ENCODE data around the gene S100A16. TPM values are rescaled to one million over a fixed set of nuclear protein-coding genes. Genes with fewer than 3 reads are reported as not detected.

The S100A16 gene
- total and polyA plus RNA-seq, 5 donors from 2014 or later: not detected

- peak overlapping the region in 1 of 3 donors; percentile 62 for H3K27ac Mint-ChIP-seq
These were observed 42.1 kb downstream of the S100A16 start for GRCh38 chr1:153570874-153571273.

GRCh38 chr1:153569465-153569864 is 43.5 kb downstream of the S100A16 start:
- Histone ChIP-seq H3K27me3 (ENCODE audit: control insufficient read depth, insufficient read depth, low read length) (no peaks in the 10 kb centered on the region), H3K4me1 (ENCODE audit: control insufficient read depth, insufficient read depth, low read length, poor library complexity, severe bottlenecking) (peaks cover 36% of the 10 kb centered on the region), H3K9me3 (ENCODE audit: control insufficient read depth in 2 of 2, low read length in 2 of 2) (no peaks in the 10 kb centered on the region), H3K4me3 (ENCODE audit: low read depth, low read length) (no peak overlapping the region), H3K27ac (ENCODE audit: insufficient read depth, low read length, poor library complexity, severe bottlenecking) (no peak overlapping the region), H3K36me3 (ENCODE audit: control insufficient read depth, insufficient read depth, low read length) (no peaks in the 10 kb centered on the region)
- H3K9me3 Mint-ChIP-seq: no peaks in the 10 kb centered on the region
- peaks cover 0 to 50% (median 31%) of the 10 kb centered on the region in 4 donors for H3K4me1 Mint-ChIP-seq
- no peaks in the 10 kb centered on the region for H3K36me3 Mint-ChIP-seq
- ATAC-seq (ENCODE audit: low read depth in 2 of 2) (no peak), DNase-seq (no peak)
- H3K27ac Mint-ChIP-seq: peak overlapping the region in 1 of 3 donors; percentile 36
- H3K4me3 Mint-ChIP-seq: no peak overlapping the region
- peaks cover 10% of the 10 kb centered on the region for H3K27me3 Mint-ChIP-seq

More at GRCh38 chr1:153570874-153571273, 42.1 kb downstream of the S100A16 start:
- no peak for DNase-seq
- Mint-ChIP-seq H3K27me3 (peaks cover 10% of the 10 kb centered on the region), H3K4me3 (no peak overlapping the region), H3K4me1 (peaks cover 0 to 42% (median 28%) of the 10 kb centered on the region in 4 donors), H3K9me3 (no peaks in the 10 kb centered on the region), H3K36me3 (no peaks in the 10 kb centered on the region)
- Histone ChIP-seq H3K9me3 (ENCODE audit: control insufficient read depth in 2 of 2, low read length in 2 of 2) (no peaks in the 10 kb centered on the region), H3K4me1 (ENCODE audit: control insufficient read depth, insufficient read depth, low read length, poor library complexity, severe bottlenecking) (peaks cover 30% of the 10 kb centered on the region), H3K36me3 (ENCODE audit: control insufficient read depth, insufficient read depth, low read length) (no peaks in the 10 kb centered on the region), H3K27ac (ENCODE audit: insufficient read depth, low read length, poor library complexity, severe bottlenecking) (no peak overlapping the region), H3K27me3 (ENCODE audit: control insufficient read depth, insufficient read depth, low read length) (peaks cover under 1% of the 10 kb centered on the region), H3K4me3 (ENCODE audit: low read depth, low read length) (no peak overlapping the region)
- ATAC-seq (ENCODE audit: low read depth in 2 of 2): no peak

- ATAC-seq (ENCODE audit: low read depth in 2 of 2): peak; percentile 15 to 23
- H3K27me3 Mint-ChIP-seq: peaks cover 10% of the 10 kb centered on the region
- no peaks in the 10 kb centered on the region for H3K9me3 ChIP-seq (ENCODE audit: control insufficient read depth in 2 of 2, low read length in 2 of 2)
- peak; percentile 72 to 83 (median 77) for DNase-seq
- H3K4me3 ChIP-seq (ENCODE audit: low read depth, low read length): peak overlapping the region; percentile 44
- no peaks in the 10 kb centered on the region for H3K36me3 ChIP-seq (ENCODE audit: control insufficient read depth, insufficient read depth, low read length)
- H3K9me3 Mint-ChIP-seq: no peaks in the 10 kb centered on the region
- H3K36me3 Mint-ChIP-seq: no peaks in the 10 kb centered on the region
- H3K27ac ChIP-seq (ENCODE audit: insufficient read depth, low read length, poor library complexity, severe bottlenecking): no peak overlapping the region
- H3K4me1 Mint-ChIP-seq: peaks cover 0 to 50% (median 32%) of the 10 kb centered on the region in 4 donors
- peak overlapping the region; percentile 15 to 95 (median 84) for H3K27ac Mint-ChIP-seq
- H3K4me3 Mint-ChIP-seq: peak overlapping the region; percentile 8 to 89 (median 60)
- H3K4me1 ChIP-seq (ENCODE audit: control insufficient read depth, insufficient read depth, low read length, poor library complexity, severe bottlenecking): peaks cover 36% of the 10 kb centered on the region
- H3K27me3 ChIP-seq (ENCODE audit: control insufficient read depth, insufficient read depth, low read length): no peaks in the 10 kb centered on the region
These were observed 44.4 kb downstream of the S100A16 start for GRCh38 chr1:153568367-153569099.

GRCh38 chr1:153567621-153568366 is 45.1 kb downstream of the S100A16 start:
- peak overlapping the region in 2 of 3 donors; percentile 67 to 95 for H3K27ac Mint-ChIP-seq
- peaks cover 10% of the 10 kb centered on the region for H3K27me3 Mint-ChIP-seq
- H3K4me1 ChIP-seq (ENCODE audit: control insufficient read depth, insufficient read depth, low read length, poor library complexity, severe bottlenecking): peaks cover 36% of the 10 kb centered on the region
- no peaks in the 10 kb centered on the region for H3K9me3 Mint-ChIP-seq
- peak overlapping the region in 3 of 4 donors; percentile 36 to 89 (median 43) for H3K4me3 Mint-ChIP-seq
- H3K36me3 ChIP-seq (ENCODE audit: control insufficient read depth, insufficient read depth, low read length): no peaks in the 10 kb centered on the region
- peak in 1 of 3 donors; percentile 36 for DNase-seq
- no peak overlapping the region for H3K27ac ChIP-seq (ENCODE audit: insufficient read depth, low read length, poor library complexity, severe bottlenecking)
- H3K27me3 ChIP-seq (ENCODE audit: control insufficient read depth, insufficient read depth, low read length): no peaks in the 10 kb centered on the region
- no peaks in the 10 kb centered on the region for H3K36me3 Mint-ChIP-seq
- ATAC-seq (ENCODE audit: low read depth in 2 of 2): no peak
- H3K4me3 ChIP-seq (ENCODE audit: low read depth, low read length): no peak overlapping the region
- H3K4me1 Mint-ChIP-seq: peaks cover 0 to 45% (median 31%) of the 10 kb centered on the region in 4 donors
- no peaks in the 10 kb centered on the region for H3K9me3 ChIP-seq (ENCODE audit: control insufficient read depth in 2 of 2, low read length in 2 of 2)

GRCh38 chr1:153566414-153567371 is 46.2 kb downstream of the S100A16 start:
- Histone ChIP-seq H3K4me3 (ENCODE audit: low read depth, low read length) (no peak overlapping the region), H3K27me3 (ENCODE audit: control insufficient read depth, insufficient read depth, low read length) (no peaks in the 10 kb centered on the region), H3K27ac (ENCODE audit: insufficient read depth, low read length, poor library complexity, severe bottlenecking) (peak overlapping the region; percentile 60), H3K4me1 (ENCODE audit: control insufficient read depth, insufficient read depth, low read length, poor library complexity, severe bottlenecking) (peaks cover 36% of the 10 kb centered on the region), H3K9me3 (ENCODE audit: control insufficient read depth in 2 of 2, low read length in 2 of 2) (no peaks in the 10 kb centered on the region), H3K36me3 (ENCODE audit: control insufficient read depth, insufficient read depth, low read length) (no peaks in the 10 kb centered on the region)
- H3K4me1 Mint-ChIP-seq: peaks cover 0 to 40% (median 30%) of the 10 kb centered on the region in 4 donors
- ATAC-seq (ENCODE audit: low read depth in 2 of 2) (peak; percentile 94 to 96), DNase-seq (peak; percentile 32 to 93 (median 68))
- peak overlapping the region in 3 of 4 donors; percentile 13 to 58 (median 41) for H3K4me3 Mint-ChIP-seq
- H3K9me3 Mint-ChIP-seq: no peaks in the 10 kb centered on the region
- H3K27me3 Mint-ChIP-seq: peaks cover 5% of the 10 kb centered on the region
- H3K27ac Mint-ChIP-seq: peak overlapping the region; percentile 71 to 95 (median 88)
- H3K36me3 Mint-ChIP-seq: no peaks in the 10 kb centered on the region

- ATAC-seq (ENCODE audit: low read depth in 2 of 2): peak; percentile 38 to 54
- Mint-ChIP-seq H3K27ac (peak within 1 kb of the TSS; percentile 89 to 98 (median 95)), H3K27me3 (peaks cover 5% of the 10 kb centered on the region), H3K4me3 (peak within 1 kb of the TSS in 3 of 4 donors; percentile 41 to 66 (median 49)), H3K9me3 (no peaks in the 10 kb centered on the region), H3K4me1 (peaks cover 0 to 40% (median 29%) of the 10 kb centered on the region in 4 donors), H3K36me3 (no peaks in the 10 kb centered on the region)
- H3K27me3 ChIP-seq (ENCODE audit: control insufficient read depth, insufficient read depth, low read length): no peaks in the 10 kb centered on the region
- H3K4me3 ChIP-seq (ENCODE audit: low read depth, low read length): no peak within 1 kb of the TSS
- H3K27ac ChIP-seq (ENCODE audit: insufficient read depth, low read length, poor library complexity, severe bottlenecking): peak within 1 kb of the TSS; percentile 60
- H3K9me3 ChIP-seq (ENCODE audit: control insufficient read depth in 2 of 2, low read length in 2 of 2): no peaks in the 10 kb centered on the region
- no peaks in the 10 kb centered on the region for H3K36me3 ChIP-seq (ENCODE audit: control insufficient read depth, insufficient read depth, low read length)
- peak in 1 of 3 donors; percentile 58 for DNase-seq
- H3K4me1 ChIP-seq (ENCODE audit: control insufficient read depth, insufficient read depth, low read length, poor library complexity, severe bottlenecking): peaks cover 36% of the 10 kb centered on the region
These were observed 47.2 kb downstream of the S100A16 start, which contains the start of gene S100A2 for GRCh38 chr1:153565529-153566374. Gene S100A2, minus strand, starts transcription at chr1:153565844. Its CDS starts 1,967 bp downstream, at chr1:153563877.

All from CD4-positive, CD25-positive, alpha-beta regulatory T cell (primary cell).